Loucy (cell line): Measurements from ENCODE around the gene ADAMTS13.

ENCODE experiments used
- CTCF ChIP-seq: fragments of 200-600 bp; sonication (generic); conservative IDR thresholded peaks from 2 replicates; pipeline ENCODE4 v1.5.1; 2014; ENCODE audit warnings: mild to moderate bottlenecking, antibody characterized with exemption, low read length
- EZH2phosphoT487 ChIP-seq: fragments of 200-600 bp; IDR thresholded peaks from 2 replicates; pipeline ENCODE4 v1.6.1; 2018; ENCODE audit warnings: antibody characterized with exemption, mild to moderate bottlenecking, moderate library complexity, borderline replicate concordance

GRCh38 chr9:133380734-133381133 is 41.4 kb upstream of the ADAMTS13 start:
- no peak for TF ChIP-seq CTCF
- no peak for TF ChIP-seq EZH2phosphoT487
